Esophagus muscularis mucosa (tissue), 4 donors: ENCODE data around the gene NRAP. TPM values are rescaled to one million over a fixed set of nuclear protein-coding genes. Genes with fewer than 3 reads are reported as not detected.

ENCODE experiments used
- DNase-seq: peaks from one replicate; pipeline ENCODE4 v3.0.0-alpha.2; 2017; ENCODE audit errors: extremely low spot score
- H3K27ac ChIP-seq, 4 donors: fragments of 200-600 bp; sonication (generic); replicated peaks in 1 of 4; 1 replicate in 3 of 4; 2 replicates in 1 of 4; pipeline ENCODE4 v1.5.1; 2016 to 2019; ENCODE audit warnings: mild to moderate bottlenecking in 1 of 4
- H3K27me3 ChIP-seq, 4 donors: fragments of 200-600 bp; sonication (generic); one replicate each; pipeline versions ENCODE4 v1.5.1 to v1.6.0; 2016 to 2019
- H3K36me3 ChIP-seq, 4 donors: fragments of 200-600 bp; sonication (generic); one replicate each; pipeline ENCODE4 v1.5.1; 2016 to 2019
- H3K4me1 ChIP-seq, 4 donors: fragments of 200-600 bp; sonication (generic); one replicate each; pipeline ENCODE4 v1.5.1; 2016 to 2019
- H3K4me3 ChIP-seq, 4 donors: fragments of 200-600 bp; sonication (generic); 1 replicate in 2 of 4; 2 replicates in 2 of 4; pipeline ENCODE4 v1.5.1; 2016 to 2019; ENCODE audit warnings: mild to moderate bottlenecking in 4 of 4, moderate library complexity in 1 of 4
- H3K9me3 ChIP-seq, 4 donors: fragments of 200-600 bp; sonication (generic); 1 replicate in 3 of 4; 2 replicates in 1 of 4; pipeline ENCODE4 v1.5.1; 2016 to 2019
- EP300 ChIP-seq: sonication (generic); formaldehyde crosslinking; IDR thresholded peaks from one replicate; pipeline ENCODE4 v1.6.1; 2017; ENCODE audit warnings: antibody characterized with exemption
- POLR2A ChIP-seq: fragments of 450-650 bp; IDR thresholded peaks from one replicate; pipeline ENCODE4 v1.6.1; 2017; ENCODE audit warnings: antibody characterized with exemption, moderate library complexity, mild to moderate bottlenecking, low read depth
- POLR2AphosphoS5 ChIP-seq, 2 donors: sonication (generic); formaldehyde crosslinking; IDR thresholded peaks; one replicate each; pipeline ENCODE4 v1.6.1; 2017; ENCODE audit warnings: antibody characterized with exemption in 2 of 2
- WGBS: methylation state at CpG from one replicate; pipeline ENCODE4 v1.1.5; 2018; 5-methylcytosine and 5-hydroxymethylcytosine counted together
- intact Hi-C: fragments of 100-400 bp; cut with DNase I; formaldehyde crosslinking; loops from one replicate; pipeline ENCODE4 v1.15.1; 2023
- total RNA-seq, 4 donors: library from RNA; depleted of rRNA; stranded (reverse); fragments of >200 nt; gene quantifications; one replicate each; pipeline versions ENCODE4 v1.1.0 to v1.2.1, GENCODE V29; 2016
- TF ChIP-seq, protein P1 (sequence below), 3 experiments: fragments of 200-600 bp in 2 of 3; fragments of 450-650 bp in 1 of 3; sonication (generic) in 2 of 3; IDR thresholded peaks; one replicate each; pipeline ENCODE4 v1.5.1; 2017 to 2019; ENCODE audit warnings: antibody characterized with exemption in 3 of 3, mild to moderate bottlenecking in 2 of 3, moderate library complexity in 1 of 3

The NRAP gene
- total RNA-seq, 4 donors from 2014 or later: not detected

DNA sequence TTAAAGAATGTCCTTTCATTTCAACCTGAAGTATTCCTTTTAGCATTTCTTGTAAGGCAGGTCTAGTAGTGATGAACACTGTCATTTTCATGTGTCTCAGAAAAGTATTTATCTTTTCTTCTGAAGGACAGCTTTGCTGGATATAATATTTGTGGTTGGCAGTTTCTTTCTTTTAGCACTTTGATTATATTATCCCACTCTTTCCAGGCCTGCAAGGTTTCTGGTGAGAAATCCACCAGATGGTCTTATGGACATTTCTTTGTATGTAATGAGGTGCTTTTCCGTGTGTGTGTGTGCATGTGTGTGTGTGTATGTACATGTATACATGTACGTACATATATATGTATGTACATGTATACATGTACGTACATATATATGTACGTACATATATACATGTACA is 23.2 kb upstream of the NRAP start:
- Histone ChIP-seq H3K4me3 (no peak overlapping the region), H3K9me3 (peaks cover 2 to 22% (median 13%) of the 10 kb centered on the region in 4 donors), H3K27me3 (no peaks in the 10 kb centered on the region), H3K4me1 (peaks cover 0 to 6% (median 5%) of the 10 kb centered on the region in 4 donors), H3K27ac (no peak overlapping the region), H3K36me3 (peaks cover 0 to 13% (median 3%) of the 10 kb centered on the region in 4 donors)
- 82% methylated on average over 4 of the region's 4 CpGs for WGBS
- TF ChIP-seq POLR2A (no peak), EP300 (no peak), POLR2AphosphoS5 (IDR thresholded peaks at IDR 0.05) (no peak)
- TF ChIP-seq, protein P1, sequence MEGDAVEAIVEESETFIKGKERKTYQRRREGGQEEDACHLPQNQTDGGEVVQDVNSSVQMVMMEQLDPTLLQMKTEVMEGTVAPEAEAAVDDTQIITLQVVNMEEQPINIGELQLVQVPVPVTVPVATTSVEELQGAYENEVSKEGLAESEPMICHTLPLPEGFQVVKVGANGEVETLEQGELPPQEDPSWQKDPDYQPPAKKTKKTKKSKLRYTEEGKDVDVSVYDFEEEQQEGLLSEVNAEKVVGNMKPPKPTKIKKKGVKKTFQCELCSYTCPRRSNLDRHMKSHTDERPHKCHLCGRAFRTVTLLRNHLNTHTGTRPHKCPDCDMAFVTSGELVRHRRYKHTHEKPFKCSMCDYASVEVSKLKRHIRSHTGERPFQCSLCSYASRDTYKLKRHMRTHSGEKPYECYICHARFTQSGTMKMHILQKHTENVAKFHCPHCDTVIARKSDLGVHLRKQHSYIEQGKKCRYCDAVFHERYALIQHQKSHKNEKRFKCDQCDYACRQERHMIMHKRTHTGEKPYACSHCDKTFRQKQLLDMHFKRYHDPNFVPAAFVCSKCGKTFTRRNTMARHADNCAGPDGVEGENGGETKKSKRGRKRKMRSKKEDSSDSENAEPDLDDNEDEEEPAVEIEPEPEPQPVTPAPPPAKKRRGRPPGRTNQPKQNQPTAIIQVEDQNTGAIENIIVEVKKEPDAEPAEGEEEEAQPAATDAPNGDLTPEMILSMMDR (IDR thresholded peaks at IDR 0.05): no peak
- intact Hi-C loops: no loop called here
- no peak for DNase-seq

DNA sequence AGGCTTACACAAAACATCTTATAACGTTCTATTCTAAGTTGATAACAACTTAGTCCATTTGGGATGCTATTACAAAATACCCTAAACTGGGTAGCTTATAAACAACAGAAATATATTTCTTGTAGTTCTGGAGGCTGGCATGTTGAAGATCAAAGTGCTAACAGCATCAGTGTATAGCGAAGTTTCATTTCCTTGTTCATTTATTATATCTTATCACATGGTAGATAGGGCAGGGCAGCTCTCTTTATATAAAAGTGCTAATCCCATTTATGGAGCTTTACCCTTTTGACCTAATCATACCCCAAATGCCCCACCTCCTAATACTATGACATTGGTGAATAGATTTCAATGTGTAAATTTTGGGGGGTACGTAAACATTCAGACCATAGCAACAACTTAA is 22.2 kb upstream of the NRAP start:
- H3K27me3 ChIP-seq: no peaks in the 10 kb centered on the region
- peaks cover 0 to 4% (median 0%) of the 10 kb centered on the region in 4 donors for H3K36me3 ChIP-seq
- H3K27ac ChIP-seq: no peak overlapping the region
- TF ChIP-seq, protein P1 (IDR thresholded peaks at IDR 0.05): no peak
- no peak for TF ChIP-seq POLR2AphosphoS5 (IDR thresholded peaks at IDR 0.05)
- TF ChIP-seq EP300: no peak
- no peak for TF ChIP-seq POLR2A
- H3K9me3 ChIP-seq: peaks cover 2 to 22% (median 13%) of the 10 kb centered on the region in 4 donors
- DNase-seq: no peak
- intact Hi-C loops: no loop called here
- H3K4me1 ChIP-seq: peaks cover 9 to 16% (median 15%) of the 10 kb centered on the region in 4 donors
- no peak overlapping the region for H3K4me3 ChIP-seq
- WGBS: 96% methylated on average over 3 of the region's 3 CpGs

DNA sequence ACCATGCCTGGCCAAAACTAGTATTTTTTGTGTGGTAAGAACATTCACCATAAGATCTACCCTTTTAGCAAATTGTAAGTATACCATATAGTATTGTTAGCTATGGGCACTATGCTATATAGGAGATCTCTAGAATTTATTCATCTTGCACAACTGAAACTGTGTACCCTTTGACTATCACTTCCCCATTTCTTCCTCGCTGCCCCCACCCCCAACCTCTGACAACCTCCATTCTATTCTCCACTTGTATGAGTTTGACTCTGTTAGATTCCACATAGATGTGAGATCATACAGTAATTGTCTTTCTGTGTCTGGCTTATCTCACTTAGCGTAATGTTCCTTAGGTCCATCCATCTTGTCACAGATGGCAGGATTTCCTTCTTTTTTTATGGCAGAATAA is 19.5 kb upstream of the NRAP start:
- intact Hi-C loops: no loop called here
- peaks cover 2 to 22% (median 13%) of the 10 kb centered on the region in 4 donors for H3K9me3 ChIP-seq
- no peak overlapping the region for H3K4me3 ChIP-seq
- DNase-seq: no peak
- no peaks in the 10 kb centered on the region for H3K36me3 ChIP-seq
- no peak for TF ChIP-seq EP300
- TF ChIP-seq, protein P1 (IDR thresholded peaks at IDR 0.05): no peak
- WGBS: 81% methylated on average over 2 of the region's 2 CpGs
- H3K27ac ChIP-seq: no peak overlapping the region
- peaks cover 14 to 28% (median 24%) of the 10 kb centered on the region in 4 donors for H3K4me1 ChIP-seq
- H3K27me3 ChIP-seq: no peaks in the 10 kb centered on the region

DNA sequence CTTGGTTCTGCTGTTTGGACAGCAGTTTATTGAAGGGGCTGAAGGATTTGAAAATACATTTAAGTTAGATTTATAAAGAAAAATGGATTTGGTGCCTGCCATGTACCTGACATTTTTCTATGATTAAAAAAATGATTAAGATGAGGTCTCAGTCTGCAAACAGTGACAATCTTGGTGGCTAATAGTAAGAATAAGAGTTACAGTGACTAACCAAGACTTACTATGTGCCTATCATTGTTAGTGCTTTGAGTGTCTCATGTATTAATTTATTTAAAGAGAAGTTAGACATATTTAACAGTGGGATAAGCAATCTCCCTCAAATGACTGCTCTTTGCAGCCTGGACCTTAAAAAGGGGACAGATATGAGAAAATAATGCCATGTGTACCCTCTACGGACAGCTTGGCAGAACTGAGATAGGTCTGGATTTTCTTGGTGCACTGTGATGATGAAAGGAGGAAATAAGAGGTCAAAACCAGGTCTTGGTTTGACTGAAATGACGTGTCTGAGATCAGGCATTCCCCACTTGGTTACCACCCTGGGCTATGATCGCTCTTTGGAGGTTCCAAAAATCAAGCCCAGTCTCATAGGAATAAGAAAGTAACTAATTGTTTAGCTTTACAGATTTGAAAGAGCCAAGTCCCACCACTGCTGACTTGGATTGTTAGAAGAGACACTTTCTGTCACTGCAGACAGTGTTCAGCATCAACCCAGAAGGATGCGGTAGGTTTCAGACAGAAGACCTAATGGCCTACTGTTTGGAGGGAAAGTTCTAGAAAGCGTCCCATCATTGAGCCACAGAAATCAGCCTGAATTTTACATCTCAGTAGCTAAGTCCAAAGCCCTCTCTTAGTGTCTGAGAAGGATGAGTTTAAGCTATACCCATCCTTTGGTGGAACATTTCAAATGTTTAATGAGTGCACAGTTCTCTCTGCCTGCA is 18.0 kb upstream of the NRAP start:
- WGBS: 81% methylated on average over 5 of the region's 5 CpGs
- H3K27me3 ChIP-seq: no peaks in the 10 kb centered on the region
- H3K36me3 ChIP-seq: no peaks in the 10 kb centered on the region
- peak overlapping the region in 2 of 4 donors; percentile 96 to 98 for H3K27ac ChIP-seq
- TF ChIP-seq POLR2AphosphoS5 (IDR thresholded peaks at IDR 0.05) (no peak), EP300 (no peak), POLR2A (no peak)
- TF ChIP-seq, protein P1 (IDR thresholded peaks at IDR 0.05): no peak
- peaks cover 0 to 14% (median 7%) of the 10 kb centered on the region in 4 donors for H3K9me3 ChIP-seq
- no peak for DNase-seq
- intact Hi-C loops: no loop called here
- H3K4me1 ChIP-seq: peaks cover 14 to 28% (median 24%) of the 10 kb centered on the region in 4 donors
- H3K4me3 ChIP-seq: no peak overlapping the region
